HL-60 (cell line): ENCODE results near the gene SLAIN1.

Source experiments
- CTCF ChIP-seq: IDR thresholded peaks from one replicate; pipeline ENCODE4 v1.5.1; 2011; ENCODE audit warnings: low read length, control low read depth, inconsistent platforms; ENCODE audit not compliant: insufficient read depth
- SPI1 ChIP-seq: IDR thresholded peaks from 2 replicates; pipeline ENCODE4 v1.6.1; 2012; ENCODE audit warnings: low read depth, mild to moderate bottlenecking, borderline replicate concordance

GRCh38 chr13:77674852-77675251 lies 22.6 kb upstream of the SLAIN1 start:
- no peak for TF ChIP-seq CTCF
- no peak for TF ChIP-seq SPI1
